ENCODE results near the gene LARP4B.

DNA sequence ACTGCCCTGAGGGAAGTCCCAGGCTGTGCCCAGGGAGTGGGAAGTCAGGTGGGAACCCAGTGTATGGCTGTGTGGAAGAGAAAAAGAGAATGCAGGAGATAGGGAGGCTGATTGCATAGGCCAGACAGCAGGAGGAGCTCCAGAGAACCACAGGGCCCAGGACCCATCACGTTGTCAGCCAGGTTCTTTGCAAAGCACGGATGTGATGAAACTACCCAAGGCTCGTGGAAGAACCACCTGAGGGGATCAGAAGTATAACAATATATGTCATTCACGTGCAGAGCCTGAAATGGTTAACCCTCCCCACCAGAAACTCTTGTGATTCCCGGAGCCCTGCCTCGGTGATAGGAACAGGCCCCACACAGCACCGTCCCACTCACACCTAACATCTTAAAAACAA lies 83.6 kb downstream of the LARP4B start:
- no peak for TF ChIP-seq CTCF (IDR thresholded peaks at IDR 0.05; ENCODE audit: extremely low read depth in 1 of 2, insufficient read depth in 1 of 2, low read depth in 1 of 2, low read length in 2 of 2)
- no peak for TF ChIP-seq EZH2 (IDR thresholded peaks at IDR 0.05; ENCODE audit: borderline replicate concordance, low read depth, low read length, severe bottlenecking)

Measured in endothelial cell of umbilical vein (primary cell).